BJ (cell line): ENCODE data around the gene DSCAML1. TPM values are rescaled to one million over a fixed set of nuclear protein-coding genes. Genes with fewer than 3 reads are reported as not detected.

Experiments used
- CTCF ChIA-PET: fragments of 350-600 bp; formaldehyde crosslinking; extraction: SDS; loops from one replicate; lab custom pipeline; 2021; ENCODE audit warnings: antibody characterized with exemption, inconsistent platforms; lab: Yijun Ruan, JAX
- POLR2A ChIA-PET: fragments of 300-600 bp; sonication (Branson Sonifier 250); formaldehyde crosslinking; extraction: SDS; loops from one replicate; lab custom pipeline; 2021; ENCODE audit warnings: antibody characterized with exemption; lab: Charles Lee
- DNase-seq: peaks from one replicate; pipeline ENCODE4 v3.0.0-alpha.2; 2011; ENCODE audit warnings: low read depth
- H3K27me3 ChIP-seq: 2 replicates; pipeline ENCODE4 v1.6.0; 2011; ENCODE audit warnings: low read length; ENCODE audit not compliant: control insufficient read depth, insufficient read depth
- H3K36me3 ChIP-seq: 2 replicates; pipeline ENCODE4 v1.5.1; 2011; ENCODE audit warnings: low read length; ENCODE audit not compliant: control insufficient read depth, insufficient read depth
- H3K4me3 ChIP-seq: 2 replicates; pipeline ENCODE4 v1.5.1; 2011; ENCODE audit warnings: low read depth, mild to moderate bottlenecking, control low read depth, low read length
- polyA plus RNA-seq: library from polyadenylated mRNA; depleted of rRNA; stranded (reverse); fragments of >200 nt; gene quantifications from 2 replicates; pipeline ENCODE4 v1.2.3, GENCODE V29; 2011
- TF ChIP-seq, protein P1 (sequence below): IDR thresholded peaks from 2 replicates; pipeline ENCODE4 v1.5.1; 2011; ENCODE audit warnings: low read depth, mild to moderate bottlenecking, control low read depth, inconsistent platforms, low read length, moderate library complexity; ENCODE audit not compliant: insufficient read depth

DSCAML1 gene
- polyA plus RNA-seq, 1 experiment: not detected

DNA sequence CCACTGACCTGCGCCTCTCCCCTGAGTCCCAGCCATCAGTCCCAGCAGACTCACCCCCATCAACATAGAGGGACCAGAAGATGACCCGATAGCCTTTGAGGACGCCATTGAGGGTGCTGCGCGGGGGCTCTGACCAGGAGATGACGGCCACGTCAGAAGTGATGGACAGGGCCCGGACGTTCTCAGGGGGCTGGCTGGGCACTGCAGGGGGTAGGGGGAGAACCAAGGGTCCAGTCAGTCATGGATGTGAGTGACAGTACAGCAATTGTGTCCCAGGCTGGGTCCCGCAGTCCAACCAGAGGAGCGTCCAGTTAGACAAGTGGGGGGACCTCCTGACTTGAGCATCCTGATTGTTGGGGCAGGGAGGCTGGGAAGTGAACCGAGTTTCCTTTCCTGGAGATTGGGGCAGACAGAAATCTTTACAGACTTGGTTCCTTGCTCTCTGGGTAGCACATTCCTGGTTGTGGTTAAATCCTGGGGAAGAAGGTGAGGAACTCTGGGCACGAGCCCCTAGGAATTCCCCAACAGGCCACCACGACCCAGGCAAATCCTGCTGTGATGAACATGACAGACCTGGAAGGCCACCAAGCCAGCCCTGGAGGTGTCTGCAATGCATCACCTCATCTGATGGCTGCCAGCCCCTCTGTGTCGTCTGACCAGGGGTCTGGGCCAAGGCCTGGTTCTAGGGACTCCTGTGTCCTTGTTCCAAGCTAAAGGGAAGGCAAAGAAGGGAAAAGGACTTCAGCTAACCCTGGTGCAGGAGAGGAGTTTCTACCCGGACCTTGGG is 335.4 kb downstream of the DSCAML1 start:
- DNase-seq: no peak
- Histone ChIP-seq H3K27me3 (peaks cover 3% of the 10 kb centered on the region), H3K4me3 (no peak overlapping the region), H3K36me3 (no peaks in the 10 kb centered on the region)
- ChIA-PET CTCF (interaction anchor here (1.9 kb wide), 1 partner anchor 36 kb away, joined by 10 read pairs; no protein-coding TSS in a partner anchor), POLR2A (no interaction called here)
- TF ChIP-seq, protein P1, sequence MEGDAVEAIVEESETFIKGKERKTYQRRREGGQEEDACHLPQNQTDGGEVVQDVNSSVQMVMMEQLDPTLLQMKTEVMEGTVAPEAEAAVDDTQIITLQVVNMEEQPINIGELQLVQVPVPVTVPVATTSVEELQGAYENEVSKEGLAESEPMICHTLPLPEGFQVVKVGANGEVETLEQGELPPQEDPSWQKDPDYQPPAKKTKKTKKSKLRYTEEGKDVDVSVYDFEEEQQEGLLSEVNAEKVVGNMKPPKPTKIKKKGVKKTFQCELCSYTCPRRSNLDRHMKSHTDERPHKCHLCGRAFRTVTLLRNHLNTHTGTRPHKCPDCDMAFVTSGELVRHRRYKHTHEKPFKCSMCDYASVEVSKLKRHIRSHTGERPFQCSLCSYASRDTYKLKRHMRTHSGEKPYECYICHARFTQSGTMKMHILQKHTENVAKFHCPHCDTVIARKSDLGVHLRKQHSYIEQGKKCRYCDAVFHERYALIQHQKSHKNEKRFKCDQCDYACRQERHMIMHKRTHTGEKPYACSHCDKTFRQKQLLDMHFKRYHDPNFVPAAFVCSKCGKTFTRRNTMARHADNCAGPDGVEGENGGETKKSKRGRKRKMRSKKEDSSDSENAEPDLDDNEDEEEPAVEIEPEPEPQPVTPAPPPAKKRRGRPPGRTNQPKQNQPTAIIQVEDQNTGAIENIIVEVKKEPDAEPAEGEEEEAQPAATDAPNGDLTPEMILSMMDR: no peak

DNA sequence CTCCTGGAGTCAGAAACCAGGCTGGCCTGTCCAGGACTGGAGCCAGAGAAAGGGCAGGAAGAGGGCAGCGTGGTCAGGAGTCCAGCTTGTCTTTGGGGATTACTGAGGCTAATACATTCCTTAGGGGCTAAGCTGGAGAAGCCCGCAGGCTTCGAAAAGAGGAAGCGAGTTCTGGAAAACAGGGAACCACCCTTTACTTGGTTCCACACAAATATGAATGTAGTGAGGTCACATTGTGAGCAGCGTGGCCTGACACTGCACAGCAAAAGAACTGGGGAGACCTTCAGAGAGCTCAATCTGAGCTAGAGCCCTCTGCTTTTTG is 337.1 kb downstream of the DSCAML1 start:
- no peak for DNase-seq
- CTCF ChIA-PET: interaction anchor here (1.9 kb wide), 1 partner anchor 34 kb away, joined by 10 read pairs; no protein-coding TSS in a partner anchor
- POLR2A ChIA-PET: no interaction called here
- H3K4me3 ChIP-seq: no peak overlapping the region
- no peaks in the 10 kb centered on the region for H3K36me3 ChIP-seq
- TF ChIP-seq, protein P1: no peak
- H3K27me3 ChIP-seq: no peaks in the 10 kb centered on the region; the same call in none of the 2 replicates

DNA sequence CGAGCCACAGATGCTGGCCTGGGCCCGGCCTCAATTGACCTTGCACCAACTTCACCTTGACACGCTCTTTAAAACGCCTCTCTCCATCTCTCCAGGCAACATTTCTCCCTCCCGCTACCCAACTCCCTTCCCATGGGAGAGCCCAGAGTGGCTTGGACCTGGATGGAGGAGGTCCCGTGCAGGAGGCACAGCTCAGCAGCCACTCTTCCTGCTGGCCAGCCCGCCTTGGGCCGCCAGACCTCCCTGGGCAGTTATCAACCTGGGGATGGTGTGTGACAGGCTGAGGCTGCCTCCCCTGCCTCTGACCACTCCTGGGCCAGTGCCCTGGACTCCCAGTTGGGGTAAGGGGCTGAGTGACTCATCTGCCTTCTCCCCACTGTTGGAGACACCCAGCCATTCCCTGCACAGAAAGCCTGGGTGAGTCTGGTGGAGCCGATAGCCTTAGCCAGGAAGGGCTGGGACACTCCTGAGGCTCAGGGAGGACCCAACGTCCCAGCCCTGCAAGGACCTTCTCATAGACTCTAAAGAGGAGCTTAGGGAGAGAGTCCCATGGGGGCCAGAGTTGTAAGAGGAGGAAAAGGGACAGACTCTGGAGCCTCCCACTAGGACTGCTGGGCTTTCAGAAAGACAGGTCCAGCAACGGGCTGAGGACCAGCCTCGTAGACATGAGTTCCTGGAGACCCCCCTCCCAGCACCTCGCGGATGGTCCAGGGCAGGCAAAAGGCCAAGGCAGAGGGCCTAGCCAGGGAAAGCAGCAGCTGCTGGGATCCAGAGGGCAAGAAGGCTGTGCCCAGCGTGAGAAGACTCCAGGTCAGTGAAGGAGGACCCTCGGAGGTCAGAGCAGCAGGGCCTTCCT is 337.7 kb downstream of the DSCAML1 start:
- POLR2A ChIA-PET: no interaction called here
- no peak overlapping the region for H3K4me3 ChIP-seq
- no peaks in the 10 kb centered on the region for H3K36me3 ChIP-seq
- TF ChIP-seq, protein P1: no peak
- peaks cover 2% of the 10 kb centered on the region for H3K27me3 ChIP-seq
- CTCF ChIA-PET: interaction anchor here (1.9 kb wide), 1 partner anchor 33 kb away, joined by 10 read pairs; no protein-coding TSS in a partner anchor
- no peak for DNase-seq

DNA sequence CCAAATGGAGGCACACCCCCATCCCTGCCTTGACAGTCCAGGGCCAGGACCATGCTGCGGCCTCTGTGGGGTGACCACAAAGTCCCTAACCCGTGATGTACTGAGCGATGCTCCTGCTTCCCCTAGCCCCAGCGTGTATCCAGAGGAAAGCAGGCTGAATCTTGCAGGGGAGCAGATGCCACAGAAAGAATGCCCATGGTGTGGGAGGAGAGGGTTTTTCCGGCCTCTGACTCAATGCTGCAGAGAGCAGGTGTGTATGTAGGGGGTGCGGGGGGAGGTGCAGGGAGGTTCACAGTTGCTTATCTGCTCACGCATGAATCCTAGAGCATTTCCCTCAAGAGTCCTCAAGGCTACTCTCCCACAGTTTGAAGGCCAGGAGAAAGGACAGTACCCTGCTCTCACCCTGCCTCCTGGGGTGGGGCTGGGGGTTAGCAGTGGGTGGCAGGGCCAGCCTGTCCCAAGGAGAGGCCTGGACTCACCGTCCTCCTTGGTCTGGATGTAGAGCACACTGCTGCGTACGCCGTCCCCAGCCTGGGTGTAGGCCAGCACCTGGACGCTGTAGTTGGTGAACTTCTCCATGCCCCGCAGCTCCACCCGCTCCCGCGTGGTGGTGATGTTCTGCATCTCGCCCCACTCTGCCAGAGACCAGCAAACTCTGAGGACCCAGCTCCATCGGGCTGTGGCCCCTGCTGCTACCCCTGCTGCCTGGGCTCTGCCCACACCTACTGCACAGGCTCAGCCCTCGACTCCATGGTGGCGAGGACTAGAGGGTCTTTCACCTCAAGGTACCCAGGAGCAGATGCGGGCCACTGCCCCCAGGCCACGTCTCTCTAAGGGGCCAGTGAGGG is 338.5 kb downstream of the DSCAML1 start:
- POLR2A ChIA-PET: no interaction called here
- Histone ChIP-seq H3K27me3 (peaks cover 2% of the 10 kb centered on the region), H3K4me3 (no peak overlapping the region), H3K36me3 (no peaks in the 10 kb centered on the region)
- CTCF ChIA-PET: interaction anchor here (1.1 kb wide), 1 partner anchor 32 kb away, joined by 3 read pairs; no protein-coding TSS in a partner anchor
- no peak for DNase-seq
- TF ChIP-seq, protein P1: no peak
